Small intestine (tissue), 7 donors: ENCODE data around the gene MAP3K2. TPM values are rescaled to one million over a fixed set of nuclear protein-coding genes. Genes with fewer than 3 reads are reported as not detected.

ENCODE experiments used
- DNase-seq, 2 donors: peaks; one replicate each; pipeline versions ENCODE4 v3.0.0 to v3.0.0-alpha.2; 2013
- FAIRE-seq: peaks from 2 replicates; lab custom pipeline; 2012; peaks lifted over from hg19 to GRCh38; lab: Jason Lieb, UNC
- H3K27ac ChIP-seq, 3 donors: one replicate each; pipeline ENCODE4 v1.5.1; 2013; ENCODE audit warnings: low read length in 2 of 3, mild to moderate bottlenecking in 2 of 3, control low read depth in 1 of 3, inconsistent platforms in 1 of 3, low read depth in 1 of 3, moderate library complexity in 1 of 3
- H3K27me3 ChIP-seq, 3 donors: one replicate each; pipeline ENCODE4 v1.6.1; 2013; ENCODE audit warnings: low read length in 3 of 3, inconsistent platforms in 1 of 3; ENCODE audit not compliant: control insufficient read depth in 3 of 3, insufficient read depth in 3 of 3
- H3K36me3 ChIP-seq, 3 donors: one replicate each; pipeline ENCODE4 v1.6.1; 2013; ENCODE audit warnings: low read length in 3 of 3, inconsistent platforms in 1 of 3, low read depth in 1 of 3, mild to moderate bottlenecking in 1 of 3, moderate library complexity in 1 of 3; ENCODE audit not compliant: control insufficient read depth in 3 of 3, insufficient read depth in 2 of 3
- H3K4me1 ChIP-seq, 3 donors: one replicate each; pipeline ENCODE4 v1.6.1; 2013; ENCODE audit warnings: low read length in 2 of 3, inconsistent platforms in 1 of 3, low read depth in 1 of 3, mild to moderate bottlenecking in 1 of 3, moderate library complexity in 1 of 3; ENCODE audit not compliant: control insufficient read depth in 3 of 3, insufficient read depth in 2 of 3
- H3K4me3 ChIP-seq, 3 donors: one replicate each; pipeline ENCODE4 v1.5.1; 2013; ENCODE audit warnings: low read length in 3 of 3, control low read depth in 1 of 3, inconsistent platforms in 1 of 3, low read depth in 1 of 3, mild to moderate bottlenecking in 1 of 3, moderate library complexity in 1 of 3
- H3K9me3 ChIP-seq, 2 donors: one replicate each; pipeline ENCODE4 v1.6.1; 2013; ENCODE audit warnings: low read depth in 1 of 2, low read length in 1 of 2; ENCODE audit not compliant: control insufficient read depth in 2 of 2, insufficient read depth in 1 of 2
- WGBS, 3 donors: extraction: QIAGEN DNeasy Blood & Tissue Kit; methylation state at CpG; one replicate each; pipeline ENCODE4 v1.1.7; 2013; 5-methylcytosine and 5-hydroxymethylcytosine counted together
- polyA plus RNA-seq, 4 donors: library from polyadenylated mRNA; stranded (reverse) in 3 of 4; unstranded in 1 of 4; fragments of 200-250 nt in 3 of 4; fragments of 120-200 nt in 1 of 4; gene quantifications; one replicate each; pipeline versions ENCODE4 v1.2.1 to v1.2.3, GENCODE V29; 2013
- donor health status: healthy with polysubstance abuse.
- donor health status: control.
- donor health status: control.
- donor health status: Bipolar disorder and iron deficiency.
- donor health status: healthy.

Gene MAP3K2
- polyA plus RNA-seq, 4 donors = 6.7 to 29.0 (median 10.8) TPM

- no peak overlapping the region for H3K4me3 ChIP-seq
- FAIRE-seq (no peak), DNase-seq (no peak)
- H3K4me1 ChIP-seq = no peaks in the 10 kb centered on the region
- 80 to 87% (median 84%) methylated on average over 5 of the region's 5 CpGs for WGBS, 3 donors
- peaks cover 0 to 6% of the 10 kb centered on the region in 2 donors for H3K9me3 ChIP-seq
- H3K27ac ChIP-seq = no peak overlapping the region
- H3K27me3 ChIP-seq = no peaks in the 10 kb centered on the region
- H3K36me3 ChIP-seq = peaks cover 26 to 60% (median 32%) of the 10 kb centered on the region in 3 donors
These were observed 108.0 kb downstream of the MAP3K2 start for GRCh38 chr2:127279781-127280180.

- no peaks in the 10 kb centered on the region for H3K4me1 ChIP-seq
- FAIRE-seq (no peak), DNase-seq (no peak)
- H3K27me3 ChIP-seq = no peaks in the 10 kb centered on the region
- no peak overlapping the region for H3K27ac ChIP-seq
- 86 to 91% (median 89%) methylated on average over 3 of the region's 3 CpGs for WGBS, 3 donors
- H3K9me3 ChIP-seq = peaks cover 0 to 2% of the 10 kb centered on the region in 2 donors
- H3K36me3 ChIP-seq = peaks cover 25 to 58% (median 25%) of the 10 kb centered on the region in 3 donors
- H3K4me3 ChIP-seq = no peak overlapping the region
These were observed 108.8 kb downstream of the MAP3K2 start for GRCh38 chr2:127278959-127279358.

GRCh38 chr2:127277028-127277427, 110.7 kb downstream of the MAP3K2 start:
- WGBS, 3 donors = 90 to 94% (median 94%) methylated on average over 2 of the region's 2 CpGs
- no peaks in the 10 kb centered on the region for H3K27me3 ChIP-seq
- FAIRE-seq = no peak
- no peaks in the 10 kb centered on the region for H3K9me3 ChIP-seq
- no peak for DNase-seq
- H3K36me3 ChIP-seq = peaks cover 28 to 67% (median 29%) of the 10 kb centered on the region in 3 donors
- H3K4me1 ChIP-seq = no peaks in the 10 kb centered on the region
- no peak overlapping the region for H3K27ac ChIP-seq
- H3K4me3 ChIP-seq = no peak overlapping the region

GRCh38 chr2:127275789-127276188, 112.0 kb downstream of the MAP3K2 start:
- Histone ChIP-seq H3K27me3 (no peaks in the 10 kb centered on the region), H3K36me3 (peaks cover 35 to 76% (median 37%) of the 10 kb centered on the region in 3 donors), H3K4me1 (no peaks in the 10 kb centered on the region), H3K9me3 (no peaks in the 10 kb centered on the region), H3K27ac (no peak overlapping the region), H3K4me3 (no peak overlapping the region)
- DNase-seq (no peak), FAIRE-seq (no peak)
- 92 to 96% (median 94%) methylated on average over 9 of the region's 9 CpGs for WGBS, 3 donors

- Histone ChIP-seq H3K4me3 (no peak overlapping the region), H3K9me3 (no peaks in the 10 kb centered on the region), H3K27ac (no peak overlapping the region), H3K27me3 (no peaks in the 10 kb centered on the region), H3K4me1 (no peaks in the 10 kb centered on the region), H3K36me3 (peaks cover 35 to 78% (median 37%) of the 10 kb centered on the region in 3 donors)
- DNase-seq = no peak
- no peak for FAIRE-seq
- WGBS, 3 donors = 90 to 95% (median 95%) methylated on average over 3 of the region's 3 CpGs
These were observed 112.4 kb downstream of the MAP3K2 start for GRCh38 chr2:127275356-127275755.

DNA sequence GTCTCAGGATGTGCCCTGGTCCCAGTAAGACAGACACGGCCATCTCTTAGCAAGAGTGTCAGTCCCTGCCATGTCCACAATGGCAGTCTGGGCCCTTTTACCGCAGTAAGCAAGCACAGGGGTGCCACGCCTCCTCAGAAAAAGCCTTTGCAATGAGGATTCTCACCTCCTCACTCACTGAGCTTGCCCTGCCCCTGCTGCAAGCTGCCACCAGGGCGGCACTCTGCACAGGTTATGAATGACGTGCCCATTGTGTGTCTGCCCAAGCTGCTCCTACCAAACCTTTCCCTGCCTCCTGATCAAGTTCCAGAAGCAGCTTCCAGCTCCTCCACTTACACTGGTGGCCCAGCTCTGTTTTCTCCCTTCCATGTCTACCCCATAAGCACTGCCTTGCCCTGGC, 117.1 kb downstream of the MAP3K2 start:
- Histone ChIP-seq H3K4me1 (no peaks in the 10 kb centered on the region), H3K27me3 (no peaks in the 10 kb centered on the region), H3K9me3 (no peaks in the 10 kb centered on the region), H3K27ac (no peak overlapping the region), H3K4me3 (no peak overlapping the region), H3K36me3 (peaks cover 23 to 63% (median 34%) of the 10 kb centered on the region in 3 donors)
- no peak for DNase-seq
- 95 to 98% (median 96%) methylated on average over 5 of the region's 5 CpGs for WGBS, 3 donors
- no peak for FAIRE-seq

DNA sequence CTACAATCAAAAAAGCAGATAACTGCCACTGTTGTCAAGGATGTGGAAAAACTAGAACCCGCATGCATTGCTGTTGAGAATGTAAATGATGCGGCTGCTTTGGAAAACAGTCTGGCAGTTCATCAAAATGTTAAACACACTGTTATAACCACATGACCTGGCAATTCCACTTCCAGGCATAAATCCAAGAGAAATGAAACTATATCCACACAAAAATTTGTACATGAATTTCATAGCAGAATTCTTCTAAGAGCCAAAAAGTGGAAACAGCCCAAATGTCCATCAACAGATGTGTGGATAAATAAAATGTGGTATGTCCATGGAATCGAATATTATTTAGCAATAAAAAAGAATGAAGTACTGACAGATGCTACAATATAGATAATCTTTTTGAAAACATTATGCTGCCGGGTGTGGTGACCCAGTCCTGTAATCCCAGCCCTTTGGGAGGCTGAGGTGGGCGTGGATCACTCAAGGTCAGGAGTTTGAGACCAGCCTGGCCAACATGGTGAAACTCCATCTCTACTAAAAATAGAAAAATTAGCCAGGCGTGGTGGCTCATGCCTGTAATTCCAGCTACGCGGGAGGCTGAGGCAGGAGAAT, 125.9 kb downstream of the MAP3K2 start:
- H3K27me3 ChIP-seq = no peaks in the 10 kb centered on the region
- no peak overlapping the region for H3K4me3 ChIP-seq
- no peak overlapping the region for H3K27ac ChIP-seq
- FAIRE-seq = no peak
- peaks cover 0 to 3% of the 10 kb centered on the region in 2 donors for H3K9me3 ChIP-seq
- H3K36me3 ChIP-seq = peaks cover 9 to 50% (median 20%) of the 10 kb centered on the region in 3 donors
- no peaks in the 10 kb centered on the region for H3K4me1 ChIP-seq
- no peak for DNase-seq
- WGBS, 3 donors = 91 to 95% (median 94%) methylated on average over 8 of the region's 8 CpGs

GRCh38 chr2:127259355-127259754, 128.4 kb downstream of the MAP3K2 start:
- H3K4me1 ChIP-seq = no peaks in the 10 kb centered on the region
- WGBS, 3 donors = 96 to 99% (median 98%) methylated on average over 5 of the region's 5 CpGs
- no peak overlapping the region for H3K27ac ChIP-seq
- H3K36me3 ChIP-seq = peaks cover 11 to 52% (median 20%) of the 10 kb centered on the region in 3 donors
- no peak for FAIRE-seq
- no peak overlapping the region for H3K4me3 ChIP-seq
- H3K9me3 ChIP-seq = peaks cover 0 to 3% of the 10 kb centered on the region in 2 donors
- DNase-seq = no peak
- H3K27me3 ChIP-seq = no peaks in the 10 kb centered on the region

DNA sequence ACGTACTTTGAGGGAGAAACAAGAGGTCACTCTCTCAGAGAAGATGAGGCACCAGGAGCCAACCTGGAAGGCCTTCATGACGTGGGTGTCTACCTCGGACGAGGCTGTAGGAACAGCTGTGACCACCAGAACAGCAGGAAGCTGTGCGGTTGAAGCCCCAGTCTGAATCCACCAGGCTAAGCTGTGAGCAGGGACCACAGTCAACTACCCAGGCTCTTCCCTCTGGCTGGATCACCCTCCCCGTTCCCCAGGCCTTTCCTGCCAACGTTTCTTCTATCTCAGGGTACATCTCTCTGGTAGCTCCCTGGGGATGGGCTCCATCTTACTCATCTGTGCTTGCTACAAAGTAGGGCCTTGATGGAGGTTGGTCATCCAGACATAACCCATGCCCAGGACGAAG, 130.9 kb downstream of the MAP3K2 start:
- Histone ChIP-seq H3K4me1 (no peaks in the 10 kb centered on the region), H3K9me3 (no peaks in the 10 kb centered on the region), H3K36me3 (peaks cover 11 to 46% (median 20%) of the 10 kb centered on the region in 3 donors), H3K27me3 (no peaks in the 10 kb centered on the region), H3K27ac (no peak overlapping the region), H3K4me3 (no peak overlapping the region)
- FAIRE-seq = no peak
- 74 to 84% (median 77%) methylated on average over 8 of the region's 8 CpGs for WGBS, 3 donors
- no peak for DNase-seq
